ENCODE data around the gene FUT2. TPM values are rescaled to one million over a fixed set of nuclear protein-coding genes. Genes with fewer than 3 reads are reported as not detected.

FUT2 gene
- polyA plus RNA-seq, 4 donors: 64.8 to 201 (median 117) TPM

DNA sequence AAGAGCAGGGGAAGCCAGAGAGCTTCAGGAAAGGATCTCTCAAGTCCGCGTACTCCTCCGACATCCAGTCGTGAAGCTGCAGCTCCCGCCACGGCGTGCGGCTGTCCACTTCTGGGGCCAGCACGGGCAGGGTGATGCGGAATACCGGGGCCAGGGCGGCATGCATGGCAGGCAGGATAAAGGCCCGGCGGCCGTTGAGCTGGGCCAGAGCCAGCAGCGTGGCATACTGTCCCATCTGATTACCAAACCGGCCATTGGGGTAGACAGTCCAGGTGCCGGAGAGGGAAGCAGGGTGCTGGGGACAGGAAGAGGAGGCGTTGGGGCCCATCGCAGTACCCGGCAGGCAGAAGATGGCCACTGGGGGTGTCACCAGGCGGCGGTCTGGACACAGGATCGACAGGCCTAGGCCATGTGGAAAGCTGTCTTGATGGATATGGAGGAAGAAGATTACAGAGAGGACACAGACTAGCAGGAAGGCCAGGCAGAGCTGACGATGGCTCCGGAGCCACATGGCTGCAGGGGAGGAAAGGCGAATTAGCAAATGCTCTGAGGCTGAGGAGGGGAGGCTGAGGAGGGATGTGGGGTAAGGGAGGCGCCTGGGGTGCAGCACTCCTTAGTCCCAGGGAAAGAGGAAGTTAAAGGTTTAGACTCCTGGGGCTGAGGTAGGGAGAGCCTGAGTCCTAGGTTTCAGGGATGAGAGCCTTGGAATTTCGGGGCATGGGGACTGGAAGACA lies 55.2 kb downstream of the FUT2 start:
- Histone ChIP-seq H3K4me3 (ENCODE audit: low read depth in 1 of 3, low read length in 3 of 3) (no peak overlapping the region), H3K4me1 (ENCODE audit: control insufficient read depth in 3 of 3, insufficient read depth in 2 of 3, low read depth in 1 of 3, low read length in 2 of 3) (peaks cover 0 to 37% (median 2%) of the 10 kb centered on the region in 3 donors), H3K9me3 (ENCODE audit: control insufficient read depth in 2 of 2, insufficient read depth in 1 of 2, low read depth in 1 of 2, low read length in 1 of 2) (peaks cover 0 to 7% of the 10 kb centered on the region in 2 donors), H3K36me3 (ENCODE audit: control insufficient read depth in 3 of 3, insufficient read depth in 2 of 3, low read depth in 1 of 3, low read length in 3 of 3) (peaks cover 0 to 19% (median 5%) of the 10 kb centered on the region in 3 donors), H3K27me3 (ENCODE audit: control insufficient read depth in 3 of 3, insufficient read depth in 3 of 3, low read length in 3 of 3) (peaks cover 0 to 50% (median 0%) of the 10 kb centered on the region in 3 donors), H3K27ac (ENCODE audit: low read depth in 1 of 3, low read length in 2 of 3) (no peak overlapping the region)
- 83 to 92% (median 89%) methylated on average over 28 to 29 of the region's 29 CpGs for WGBS, 3 donors
- FAIRE-seq (no peak), DNase-seq (no peak)

DNA sequence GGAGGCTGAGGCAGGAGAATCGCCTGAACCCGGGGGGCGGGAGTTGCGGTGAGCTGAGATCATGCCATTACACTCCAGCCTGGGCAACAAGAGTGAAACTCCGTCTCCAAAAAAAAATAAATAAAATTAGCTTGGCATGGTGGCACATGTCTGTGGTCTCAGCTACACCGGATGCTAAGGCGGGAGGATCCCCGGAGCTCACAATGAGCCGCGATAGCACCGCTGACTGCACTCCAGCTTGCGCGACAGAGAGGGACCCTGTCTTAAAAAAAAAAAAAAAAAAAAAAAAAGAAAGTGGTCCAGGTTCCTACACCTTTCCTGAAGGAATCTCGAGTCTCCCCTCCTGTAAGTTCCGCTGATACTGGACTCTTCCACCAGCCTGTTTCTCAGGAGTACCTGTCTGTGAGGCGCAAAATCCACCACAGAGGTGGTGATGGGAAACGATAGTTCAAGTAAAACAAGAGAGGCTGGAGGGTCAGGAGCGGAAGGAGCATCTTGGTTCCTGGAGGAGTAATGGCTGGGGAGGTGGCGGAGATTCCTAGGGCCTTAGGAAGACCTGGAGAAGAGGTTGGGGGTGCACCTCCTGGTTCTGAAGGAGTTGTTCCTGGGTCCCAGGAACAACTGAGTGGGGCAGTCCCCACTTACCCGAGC lies 56.2 kb downstream of the FUT2 start:
- H3K4me3 ChIP-seq (ENCODE audit: low read depth in 1 of 3, low read length in 3 of 3): peak overlapping the region in 2 of 3 donors; percentile 28 to 51
- FAIRE-seq (no peak), DNase-seq (no peak)
- H3K27ac ChIP-seq (ENCODE audit: low read depth in 1 of 3, low read length in 2 of 3): peak overlapping the region in 2 of 3 donors; percentile 2 to 66
- peaks cover 0 to 29% (median 2%) of the 10 kb centered on the region in 3 donors for H3K4me1 ChIP-seq (ENCODE audit: control insufficient read depth in 3 of 3, insufficient read depth in 2 of 3, low read depth in 1 of 3, low read length in 2 of 3)
- peaks cover 0 to 40% (median 0%) of the 10 kb centered on the region in 3 donors for H3K27me3 ChIP-seq (ENCODE audit: control insufficient read depth in 3 of 3, insufficient read depth in 3 of 3, low read length in 3 of 3)
- WGBS, 3 donors: 14 to 25% (median 20%) methylated on average over 20 of the region's 20 CpGs
- no peaks in the 10 kb centered on the region for H3K9me3 ChIP-seq (ENCODE audit: control insufficient read depth in 2 of 2, insufficient read depth in 1 of 2, low read depth in 1 of 2, low read length in 1 of 2)
- peaks cover 0 to 19% (median 5%) of the 10 kb centered on the region in 3 donors for H3K36me3 ChIP-seq (ENCODE audit: control insufficient read depth in 3 of 3, insufficient read depth in 2 of 3, low read depth in 1 of 3, low read length in 3 of 3)

DNA sequence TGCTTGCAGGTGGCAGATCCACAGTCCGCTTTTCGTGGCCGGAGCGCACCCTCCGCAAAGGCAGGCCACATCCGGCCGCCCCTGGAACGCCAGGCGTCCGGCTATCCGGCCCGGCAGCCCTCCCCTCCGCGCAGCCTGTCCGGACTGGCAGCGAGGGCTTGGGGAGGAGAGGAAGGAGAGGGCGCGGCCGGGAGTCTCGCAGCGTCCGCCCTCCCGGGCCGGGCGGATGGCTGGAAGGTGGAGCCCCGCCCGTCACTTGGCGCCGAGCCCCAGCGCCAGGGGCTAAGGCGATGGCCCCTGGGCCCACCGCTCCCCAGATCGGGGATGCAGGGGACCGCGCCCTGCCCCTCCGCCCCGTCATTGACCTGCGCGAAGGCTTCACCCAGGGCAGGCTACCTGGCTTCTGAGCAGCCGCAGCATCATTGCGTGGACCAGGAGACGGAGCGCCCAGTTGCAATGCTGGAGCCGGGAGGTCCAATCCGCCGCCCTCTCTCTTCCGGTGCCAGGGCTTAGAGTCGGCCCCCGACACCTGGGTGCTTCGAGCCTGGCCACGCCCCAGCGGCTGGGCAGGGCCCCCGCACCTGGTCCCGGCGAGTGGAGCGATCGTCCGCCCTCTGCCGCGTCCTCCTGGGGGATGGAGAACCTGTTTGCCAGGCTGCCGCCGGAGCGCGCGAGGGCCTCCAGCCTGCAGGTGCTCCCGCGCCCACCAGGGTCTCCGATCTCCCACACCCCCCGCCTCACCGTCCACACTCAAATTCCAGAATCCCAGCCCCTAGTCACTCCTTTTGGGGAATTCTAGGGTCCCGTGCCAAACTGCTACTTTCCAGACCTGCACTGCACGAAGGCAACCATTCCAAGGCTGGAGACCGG lies 57.0 kb downstream of the FUT2 start, which contains the start of gene FUT1:
Gene FUT1 (minus strand): TSS at position 146 of the 870 bp plus-strand sequence. CDS start 1,360 bp downstream, outside the sequence.
- peaks cover 0 to 39% (median 0%) of the 10 kb centered on the region in 3 donors for H3K27me3 ChIP-seq (ENCODE audit: control insufficient read depth in 3 of 3, insufficient read depth in 3 of 3, low read length in 3 of 3)
- peak; percentile 82 to 93 for DNase-seq
- no peaks in the 10 kb centered on the region for H3K9me3 ChIP-seq (ENCODE audit: control insufficient read depth in 2 of 2, insufficient read depth in 1 of 2, low read depth in 1 of 2, low read length in 1 of 2)
- H3K27ac ChIP-seq (ENCODE audit: low read depth in 1 of 3, low read length in 2 of 3): peak within 1 kb of the TSS in 2 of 3 donors; percentile 66 to 77
- H3K36me3 ChIP-seq (ENCODE audit: control insufficient read depth in 3 of 3, insufficient read depth in 2 of 3, low read depth in 1 of 3, low read length in 3 of 3): peaks cover 0 to 19% (median 5%) of the 10 kb centered on the region in 3 donors
- H3K4me1 ChIP-seq (ENCODE audit: control insufficient read depth in 3 of 3, insufficient read depth in 2 of 3, low read depth in 1 of 3, low read length in 2 of 3): peaks cover 0 to 24% (median 2%) of the 10 kb centered on the region in 3 donors
- H3K4me3 ChIP-seq (ENCODE audit: low read depth in 1 of 3, low read length in 3 of 3): peak within 1 kb of the TSS in 2 of 3 donors; percentile 28 to 51
- 1 to 2% (median 2%) methylated on average over 54 to 73 of the region's 73 CpGs for WGBS, 3 donors
- FAIRE-seq: no peak

DNA sequence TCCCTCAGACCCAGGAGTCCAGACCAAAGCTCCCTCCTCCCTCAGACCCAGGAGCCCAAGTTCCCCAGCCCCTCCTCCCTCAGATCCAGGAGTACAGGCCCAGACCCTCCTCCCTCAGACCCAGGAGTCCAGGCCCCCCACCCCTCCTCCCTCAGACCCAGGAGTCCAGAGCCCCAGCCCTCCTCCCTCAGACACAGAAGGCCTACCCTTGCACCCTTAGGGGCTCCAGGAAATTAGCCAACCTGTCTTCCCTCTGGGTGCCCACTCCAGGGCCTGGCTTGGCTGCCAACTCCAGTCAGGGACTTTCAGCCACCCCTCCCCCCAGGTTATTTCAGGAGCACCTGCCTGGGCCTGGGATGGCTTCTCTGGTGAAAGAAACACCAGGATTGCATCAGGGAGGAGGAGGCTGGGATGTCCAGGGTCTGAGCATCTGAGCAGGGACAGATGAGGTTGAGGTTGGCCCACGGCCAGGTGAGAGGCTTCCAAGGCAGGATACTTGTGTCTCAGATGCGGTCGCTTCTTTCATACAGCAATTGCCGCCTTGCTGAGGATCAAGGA lies 59.4 kb downstream of the FUT2 start, which contains the start of gene FGF21:
Gene FGF21 (plus strand): TSS at position 441 of the 558 bp plus-strand sequence. CDS start 713 bp downstream, outside the sequence.
- H3K9me3 ChIP-seq (ENCODE audit: control insufficient read depth in 2 of 2, insufficient read depth in 1 of 2, low read depth in 1 of 2, low read length in 1 of 2): no peaks in the 10 kb centered on the region
- no peak for DNase-seq
- H3K36me3 ChIP-seq (ENCODE audit: control insufficient read depth in 3 of 3, insufficient read depth in 2 of 3, low read depth in 1 of 3, low read length in 3 of 3): peaks cover 0 to 10% (median 0%) of the 10 kb centered on the region in 3 donors
- no peak for FAIRE-seq
- peaks cover 0 to 24% (median 2%) of the 10 kb centered on the region in 3 donors for H3K4me1 ChIP-seq (ENCODE audit: control insufficient read depth in 3 of 3, insufficient read depth in 2 of 3, low read depth in 1 of 3, low read length in 2 of 3)
- H3K27me3 ChIP-seq (ENCODE audit: control insufficient read depth in 3 of 3, insufficient read depth in 3 of 3, low read length in 3 of 3): peaks cover 0 to 39% (median 0%) of the 10 kb centered on the region in 3 donors
- H3K27ac ChIP-seq (ENCODE audit: low read depth in 1 of 3, low read length in 2 of 3): no peak within 1 kb of the TSS
- WGBS, 3 donors: 81 to 84% (median 81%) methylated on average over 4 of the region's 4 CpGs
- no peak within 1 kb of the TSS for H3K4me3 ChIP-seq (ENCODE audit: low read depth in 1 of 3, low read length in 3 of 3)

Other genes starting within 250 kb of the FUT2 start
- 10 to 100 TPM in 2 of 4 donors, 1 to 10 TPM in 2; 5.6 to 19.5 (median 12.8) TPM for gene GRWD1, start 250.0 kb upstream of the FUT2 start, polyA plus RNA-seq
- under 1 TPM; 0.22 to 0.80 (median 0.35) TPM for gene KCNJ14, start 240.4 kb upstream of the FUT2 start, polyA plus RNA-seq
- 10 to 100 TPM; 44.3 to 55.1 (median 54.8) TPM for gene CYTH2, start 226.6 kb upstream of the FUT2 start, polyA plus RNA-seq
- 1 to 10 TPM; 3.6 to 7.6 (median 7.1) TPM for gene LMTK3, start 184.1 kb upstream of the FUT2 start, polyA plus RNA-seq
- 10 to 100 TPM in 3 of 4 donors, 1 to 10 TPM in 1; 3.4 to 28.1 (median 12.3) TPM for gene SULT2B1, start 143.8 kb upstream of the FUT2 start, polyA plus RNA-seq
- 1 to 10 TPM in 1 of 4 donors, under 1 TPM in 1, not detected in 2; 0.22 to 4.9 TPM for gene SPACA4, start 89.2 kb upstream of the FUT2 start, polyA plus RNA-seq
- gene FAM83E, start 80.9 kb upstream of the FUT2 start, polyA plus RNA-seq: 100 to 1,000 TPM in 1 of 4 donors, 10 to 100 TPM in 3; 76.6 to 104 (median 93.5) TPM
- 1,000 to 10,000 TPM; 2,041 to 3,184 (median 2,596) TPM for gene RPL18, start 76.8 kb upstream of the FUT2 start, polyA plus RNA-seq
- gene SPHK2, start 76.5 kb upstream of the FUT2 start, polyA plus RNA-seq: 10 to 100 TPM; 22.1 to 85.7 (median 49.9) TPM
- gene DBP, start 58.6 kb upstream of the FUT2 start, polyA plus RNA-seq: 10 to 100 TPM in 3 of 4 donors, 1 to 10 TPM in 1; 7.1 to 40.3 (median 23.9) TPM
- 10 to 100 TPM in 1 of 4 donors, 1 to 10 TPM in 3; 3.8 to 21.2 (median 6.5) TPM for gene CA11, start 49.8 kb upstream of the FUT2 start, polyA plus RNA-seq
- gene NTN5, start 23.0 kb upstream of the FUT2 start, polyA plus RNA-seq: under 1 TPM in 2 of 4 donors, not detected in 2; 0.24 to 0.32 TPM
- gene MAMSTR, start 23.8 kb downstream of the FUT2 start, polyA plus RNA-seq: 1 to 10 TPM in 2 of 4 donors, under 1 TPM in 1, not detected in 1; 0.89 to 7.7 (median 1.1) TPM
- 10 to 100 TPM in 1 of 4 donors, 1 to 10 TPM in 3; 1.3 to 13.5 (median 4.1) TPM for gene RASIP1, start 44.6 kb downstream of the FUT2 start, polyA plus RNA-seq
- gene IZUMO1, start 50.9 kb downstream of the FUT2 start, polyA plus RNA-seq: under 1 TPM in 2 of 4 donors, not detected in 2; 0.31 to 0.45 TPM
- 1 to 10 TPM in 2 of 4 donors, under 1 TPM in 2; 0.22 to 7.8 (median 1.1) TPM for gene FUT1, start 56.7 kb downstream of the FUT2 start, polyA plus RNA-seq
- gene FGF21, start 59.6 kb downstream of the FUT2 start, polyA plus RNA-seq: under 1 TPM in 1 of 4 donors, not detected in 3; 0.09 TPM
- gene BCAT2, start 115.1 kb downstream of the FUT2 start, polyA plus RNA-seq: 10 to 100 TPM; 16.2 to 70.9 (median 30.2) TPM
- gene HSD17B14, start 140.5 kb downstream of the FUT2 start, polyA plus RNA-seq: 100 to 1,000 TPM in 1 of 4 donors, 10 to 100 TPM in 1, 1 to 10 TPM in 1, not detected in 1; 4.4 to 102 (median 11.6) TPM
- gene PLEKHA4, start 172.6 kb downstream of the FUT2 start, polyA plus RNA-seq: 10 to 100 TPM in 2 of 4 donors, 1 to 10 TPM in 2; 4.0 to 20.3 (median 12.8) TPM
- gene PPP1R15A, start 176.4 kb downstream of the FUT2 start, polyA plus RNA-seq: 10 to 100 TPM; 52.8 to 73.0 (median 60.6) TPM
- gene TULP2, start 202.8 kb downstream of the FUT2 start, polyA plus RNA-seq: under 1 TPM in 2 of 4 donors, not detected in 2; 0.10 to 0.38 TPM
- 100 to 1,000 TPM; 102 to 359 (median 228) TPM for gene NUCB1, start 204.3 kb downstream of the FUT2 start, polyA plus RNA-seq
- 10 to 100 TPM in 2 of 4 donors, 1 to 10 TPM in 2; 2.9 to 36.2 (median 13.8) TPM for gene DHDH, start 237.7 kb downstream of the FUT2 start, polyA plus RNA-seq

All from small intestine (tissue), 7 donors.